IMR-90 (cell line): ENCODE results near the gene SLC46A2. TPM values are rescaled to one million over a fixed set of nuclear protein-coding genes. Genes with fewer than 3 reads are reported as not detected.

Experiments
- ATAC-seq: fragments of 200-7000 bp; cut with Tn5 transposase; 2 replicates; pipeline ENCODE4 v1.9.1; 2020; ENCODE audit warnings: low read depth, mild to moderate bottlenecking, moderate library complexity
- BruUV-seq: library from RNA; stranded (reverse); fragments of 400-500 nt; replicated peaks from 2 replicates; lab custom pipeline; 2021; lab: Mats Ljungman, UMichigan
- CTCF ChIA-PET: fragments of 300-600 bp; formaldehyde crosslinking; extraction: SDS; loops from one replicate; lab custom pipeline; 2021; ENCODE audit warnings: antibody characterized with exemption; lab: Yijun Ruan, JAX
- POLR2A ChIA-PET: fragments of 300-600 bp; sonication (Branson Sonifier 250); formaldehyde crosslinking; loops from one replicate; lab custom pipeline; 2022; ENCODE audit warnings: antibody characterized with exemption; ENCODE audit not compliant: unreplicated experiment; lab: Charles Lee
- DNase-seq: peaks from one replicate; pipeline ENCODE4 v3.0.0; 2013
- H2AFZ ChIP-seq: replicated peaks from 2 replicates; pipeline ENCODE3; 2013; ENCODE audit warnings: low read length, mild to moderate bottlenecking; ENCODE audit not compliant: poor library complexity
- H2AK5ac ChIP-seq: 2 replicates; pipeline ENCODE4 v1.6.1; 2013; ENCODE audit warnings: low read depth, low read length, inconsistent platforms
- H2AK9ac ChIP-seq: replicated peaks from 2 replicates; pipeline ENCODE3; 2013; ENCODE audit warnings: mild to moderate bottlenecking, low read depth, low read length, moderate library complexity; ENCODE audit not compliant: poor library complexity
- H2BK120ac ChIP-seq: 2 replicates; pipeline ENCODE4 v1.6.1; 2013; ENCODE audit warnings: low read depth, low read length, inconsistent platforms
- H2BK15ac ChIP-seq: 3 replicates; pipeline ENCODE4 v1.6.1; 2013; ENCODE audit warnings: low read depth, low read length, inconsistent platforms
- H2BK20ac ChIP-seq: 2 replicates; pipeline ENCODE4 v1.6.1; 2013; ENCODE audit warnings: low read depth, mild to moderate bottlenecking, inconsistent platforms, low read length, moderate library complexity
- H2BK5ac ChIP-seq: 2 replicates; pipeline ENCODE4 v1.6.1; 2013; ENCODE audit warnings: mild to moderate bottlenecking, low read depth, low read length, inconsistent platforms; ENCODE audit not compliant: poor library complexity, severe bottlenecking
- H3K14ac ChIP-seq: replicated peaks from 2 replicates; pipeline ENCODE4 v1.6.1; 2013; ENCODE audit warnings: low read depth, low read length, inconsistent platforms
- H3K18ac ChIP-seq: 2 replicates; pipeline ENCODE4 v1.6.1; 2013; ENCODE audit warnings: low read depth, low read length, control low read depth
- H3K23ac ChIP-seq: 2 replicates; pipeline ENCODE4 v1.6.1; 2013; ENCODE audit warnings: low read depth, low read length, inconsistent platforms
- H3K27ac ChIP-seq: 2 replicates; pipeline ENCODE4 v1.5.1; 2013; ENCODE audit warnings: mild to moderate bottlenecking, control low read depth, low read length; ENCODE audit not compliant: insufficient read depth
- H3K27me3 ChIP-seq: 2 replicates; pipeline ENCODE4 v1.6.1; 2013; ENCODE audit warnings: low read length; ENCODE audit not compliant: control insufficient read depth, insufficient read depth
- H3K36me3 ChIP-seq: 2 replicates; pipeline ENCODE4 v1.6.1; 2013; ENCODE audit warnings: low read length, mixed read lengths; ENCODE audit not compliant: control insufficient read depth, insufficient read depth
- H3K4ac ChIP-seq: 2 replicates; pipeline ENCODE4 v1.6.1; 2013; ENCODE audit warnings: low read depth, low read length, inconsistent platforms
- H3K4me1 ChIP-seq: 2 replicates; pipeline ENCODE4 v1.6.1; 2013; ENCODE audit warnings: low read length, mixed read lengths; ENCODE audit not compliant: control insufficient read depth, insufficient read depth
- H3K4me2 ChIP-seq: 2 replicates; pipeline ENCODE4 v1.6.1; 2013; ENCODE audit warnings: low read depth, mild to moderate bottlenecking, control low read depth, low read length, moderate library complexity
- H3K4me3 ChIP-seq: 2 replicates; pipeline ENCODE4 v1.5.1; 2013; ENCODE audit warnings: low read depth, mild to moderate bottlenecking, control low read depth, low read length, moderate library complexity; ENCODE audit not compliant: insufficient read depth
- H3K56ac ChIP-seq: 2 replicates; pipeline ENCODE4 v1.6.1; 2013; ENCODE audit warnings: low read length, inconsistent platforms; ENCODE audit not compliant: insufficient read depth; ENCODE audit errors: extremely low read depth
- H3K79me1 ChIP-seq, 2 experiments: 2 replicates each; pipeline ENCODE4 v1.6.1; 2013; ENCODE audit warnings: low read length in 2 of 2, inconsistent platforms in 1 of 2, low read depth in 1 of 2
- H3K9ac ChIP-seq: 2 replicates; pipeline ENCODE4 v1.6.1; 2013; ENCODE audit warnings: low read depth, low read length, control low read depth
- H3K9me1 ChIP-seq: 2 replicates; pipeline ENCODE4 v1.6.1; 2013; ENCODE audit warnings: low read length, inconsistent platforms; ENCODE audit not compliant: insufficient read depth
- H3K9me3 ChIP-seq: 2 replicates; pipeline ENCODE4 v1.6.1; 2013; ENCODE audit warnings: low read length; ENCODE audit not compliant: control insufficient read depth, insufficient read depth
- H4K20me1 ChIP-seq: 2 replicates; pipeline ENCODE4 v1.6.1; 2013; ENCODE audit warnings: low read length, inconsistent platforms; ENCODE audit not compliant: insufficient read depth
- H4K5ac ChIP-seq: 2 replicates; pipeline ENCODE4 v1.6.1; 2013; ENCODE audit warnings: mild to moderate bottlenecking, low read depth, low read length, control low read depth
- H4K8ac ChIP-seq, 2 experiments: 2 replicates each; pipeline ENCODE4 v1.6.1; 2013; ENCODE audit warnings: low read depth in 2 of 2, low read length in 2 of 2, control low read depth in 1 of 2, inconsistent platforms in 1 of 2
- H4K91ac ChIP-seq: 2 replicates; pipeline ENCODE4 v1.6.1; 2013; ENCODE audit warnings: low read depth, low read length, inconsistent platforms; ENCODE audit not compliant: insufficient read depth
- POLR2A ChIP-seq: IDR thresholded peaks from 2 replicates; pipeline ENCODE4 v1.6.1; 2012; ENCODE audit warnings: mild to moderate bottlenecking, low read depth, low read length
- RCOR1 ChIP-seq: IDR thresholded peaks from 2 replicates; pipeline ENCODE4 v1.6.1; 2012; ENCODE audit warnings: mild to moderate bottlenecking, low read length, improper control_type of control experiment; ENCODE audit not compliant: insufficient replicate concordance
- WGBS, 2 experiments: methylation state at CpG; one replicate each; pipeline versions ENCODE4 v1.1.5 to v1.1.7; 2013; ENCODE audit warnings: missing lambda C conversion rate in 2 of 2; ENCODE audit not compliant: insufficient read length in 1 of 2; ENCODE audit errors: extremely low coverage in 2 of 2; 5-methylcytosine and 5-hydroxymethylcytosine counted together
- dilution Hi-C: fragments of 300-500 bp; cut with HindIII; formaldehyde crosslinking; loops from one replicate; pipeline ENCODE4 v1.14.3; 2018; ENCODE audit warnings: low sequenced_read_pairs; ENCODE audit not compliant: unreplicated experiment
- in situ Hi-C: fragments of 300-500 bp; cut with MboI; formaldehyde crosslinking; loops from 3 replicates; pipeline ENCODE4 v1.14.3; 2019; ENCODE audit warnings: low sequenced_read_pairs, inconsistent platforms, mixed read lengths
- intact Hi-C: fragments of 100-400 bp; cut with micrococcal nuclease; formaldehyde crosslinking; loops from 2 replicates; pipeline ENCODE4 v1.10.0; 2022
- polyA plus RNA-seq, 3 experiments: library from polyadenylated mRNA; depleted of rRNA; stranded (reverse); fragments of >200 nt; gene quantifications; 2 replicates each; pipeline ENCODE4 v1.2.3, GENCODE V29; 2012; ENCODE audit warnings: low replicate concordance in 1 of 3
- total RNA-seq: library from RNA; depleted of rRNA; stranded (reverse); fragments of >200 nt; gene quantifications from 2 replicates; pipeline ENCODE4 v1.2.3, GENCODE V29; 2012

SLC46A2 gene
- total and polyA plus RNA-seq, 2 of the 4 experiments (the other 2 are of a cell fraction): not detected

DNA sequence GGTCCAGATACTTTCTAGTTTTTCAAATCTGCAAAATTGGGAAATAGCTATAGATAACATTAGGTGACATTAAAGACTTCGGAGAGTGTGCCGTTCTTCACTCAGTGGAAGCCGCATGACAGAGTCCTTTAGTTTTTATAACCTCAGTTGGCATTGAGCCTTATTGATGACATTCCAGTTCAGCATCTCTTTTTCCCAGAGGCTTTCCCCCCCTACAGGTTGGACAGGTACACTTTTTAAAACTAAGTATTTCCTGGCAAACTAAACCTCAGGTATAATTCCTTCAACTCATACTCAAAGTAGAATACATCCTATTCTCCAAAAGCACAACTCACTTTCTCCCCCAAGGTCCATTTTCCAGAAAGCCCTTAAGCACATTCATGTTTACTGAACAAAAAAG, 58.7 kb downstream of the SLC46A2 start:
- no peak overlapping the region for H2AFZ ChIP-seq
- H3K27me3 ChIP-seq: no peaks in the 10 kb centered on the region
- intact Hi-C loops: no loop called here
- no peak overlapping the region for H3K14ac ChIP-seq
- H4K5ac ChIP-seq: no peak overlapping the region
- no peak for ATAC-seq
- no TSS peak for BruUV-seq
- no peak for TF ChIP-seq RCOR1
- TF ChIP-seq POLR2A: no peak
- CTCF ChIA-PET: interaction anchor here (1.0 kb wide), 1 partner anchor 12 kb away, joined by 3 read pairs; no protein-coding TSS in a partner anchor
- no peak overlapping the region for H2BK120ac ChIP-seq
- no peak overlapping the region for H4K91ac ChIP-seq
- no peaks in the 10 kb centered on the region for H3K4me1 ChIP-seq
- no peak overlapping the region for H3K23ac ChIP-seq
- H3K9ac ChIP-seq: no peak overlapping the region
- no peaks in the 10 kb centered on the region for H4K20me1 ChIP-seq
- no peak for DNase-seq
- no peaks in the 10 kb centered on the region for H3K9me3 ChIP-seq
- no peak overlapping the region for H2AK9ac ChIP-seq
- no peak overlapping the region for H3K56ac ChIP-seq
- peaks cover 12% of the 10 kb centered on the region for H3K36me3 ChIP-seq
- H3K9me1 ChIP-seq: 0 out of 2 replicates have a peak, but pooled peaks cover 3% of the 10 kb centered on the region
- H3K4ac ChIP-seq: no peak overlapping the region
- H3K79me1 ChIP-seq: no peaks in the 10 kb centered on the region; a peak in 1 of 4 replicates
- H3K27ac ChIP-seq: no peak overlapping the region
- H3K18ac ChIP-seq: no peak overlapping the region
- no peak overlapping the region for H4K8ac ChIP-seq
- no peak overlapping the region for H2BK20ac ChIP-seq
- POLR2A ChIA-PET: no interaction called here
- no peak overlapping the region for H3K4me3 ChIP-seq
- in situ Hi-C loops: no loop called here
- no peak overlapping the region for H3K4me2 ChIP-seq
- dilution Hi-C loops: no loop called here
- H2BK15ac ChIP-seq: no peak overlapping the region
- H2BK5ac ChIP-seq: no peak overlapping the region
- H2AK5ac ChIP-seq: no peak overlapping the region
- WGBS, 2 experiments: 72% methylated on average over 3 of the region's 3 CpGs; no CpG with 5 or more reads in 1 of the 2 experiments
